RPMI8226 (cell line): Measurements from ENCODE around the gene RERE.

Experiments
- DNase-seq: peaks from one replicate; pipeline ENCODE4 v3.0.0-alpha.2; 2015

Gene RERE

GRCh38 chr1:8497210-8497819, 320.1 kb downstream of the RERE start:
- no peak for DNase-seq

- no peak for DNase-seq
These were observed 321.0 kb downstream of the RERE start for GRCh38 chr1:8496473-8496872.

GRCh38 chr1:8495928-8496401, 321.5 kb downstream of the RERE start:
- no peak for DNase-seq

GRCh38 chr1:8494681-8495080, 322.8 kb downstream of the RERE start:
- DNase-seq = no peak

- DNase-seq = no peak
These were observed 323.4 kb downstream of the RERE start for GRCh38 chr1:8493916-8494540.

- DNase-seq = no peak
These were observed 330.2 kb downstream of the RERE start for GRCh38 chr1:8487249-8487648.

- no peak for DNase-seq
These were observed 331.4 kb downstream of the RERE start for GRCh38 chr1:8486047-8486446.

- DNase-seq = no peak
These were observed 333.9 kb downstream of the RERE start for GRCh38 chr1:8483586-8483985.

- no peak for DNase-seq
These were observed 334.5 kb downstream of the RERE start for GRCh38 chr1:8482979-8483381.

- DNase-seq = no peak
These were observed 335.6 kb downstream of the RERE start for GRCh38 chr1:8481650-8482380.

GRCh38 chr1:8478566-8478965, 338.9 kb downstream of the RERE start:
- no peak for DNase-seq

- no peak for DNase-seq
These were observed 339.5 kb downstream of the RERE start for GRCh38 chr1:8477983-8478362.

- DNase-seq = peak; percentile 20
These were observed 340.1 kb downstream of the RERE start for GRCh38 chr1:8477166-8477982.

- DNase-seq = no peak
These were observed 341.4 kb downstream of the RERE start for GRCh38 chr1:8476006-8476405.

GRCh38 chr1:8474369-8474768, 343.1 kb downstream of the RERE start:
- no peak for DNase-seq

GRCh38 chr1:8473891-8474300, 343.5 kb downstream of the RERE start:
- no peak for DNase-seq

- DNase-seq = no peak
These were observed 344.1 kb downstream of the RERE start for GRCh38 chr1:8473121-8473875.

- no peak for DNase-seq
These were observed 344.8 kb downstream of the RERE start for GRCh38 chr1:8472668-8473067.

GRCh38 chr1:8471451-8471850, 346.0 kb downstream of the RERE start:
- no peak for DNase-seq

- no peak for DNase-seq
These were observed 348.7 kb downstream of the RERE start for GRCh38 chr1:8468751-8469150.

- no peak for DNase-seq
These were observed 350.1 kb downstream of the RERE start for GRCh38 chr1:8467308-8467707.

- no peak for DNase-seq
These were observed 351.7 kb downstream of the RERE start for GRCh38 chr1:8465692-8466091.

- no peak for DNase-seq
These were observed 352.4 kb downstream of the RERE start for GRCh38 chr1:8465013-8465412.
